ENCODE measurements around the gene KLHL5.

Gene KLHL5

DNA sequence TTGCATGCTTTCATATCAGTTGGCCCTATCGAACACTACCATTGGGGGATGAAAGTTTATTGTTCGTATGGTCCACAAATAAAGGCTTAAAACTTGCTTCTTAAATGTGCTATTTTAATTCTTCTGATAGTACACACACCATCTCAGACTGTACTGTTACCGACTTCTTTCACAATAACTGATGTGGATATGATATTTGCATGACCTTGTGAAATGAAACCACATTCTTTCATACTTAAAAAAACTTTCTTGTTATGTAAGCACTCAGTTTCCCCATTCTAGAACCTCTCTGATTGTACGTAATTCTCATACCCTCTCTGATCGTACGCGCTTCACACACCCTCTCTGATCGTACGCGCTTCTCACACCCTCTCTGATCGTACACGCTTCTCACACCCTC, 108.3 kb downstream of the KLHL5 start:
- H3K4me3 ChIP-seq (ENCODE audit: low read depth, low read length): no peak overlapping the region
- TF ChIP-seq, protein P1, sequence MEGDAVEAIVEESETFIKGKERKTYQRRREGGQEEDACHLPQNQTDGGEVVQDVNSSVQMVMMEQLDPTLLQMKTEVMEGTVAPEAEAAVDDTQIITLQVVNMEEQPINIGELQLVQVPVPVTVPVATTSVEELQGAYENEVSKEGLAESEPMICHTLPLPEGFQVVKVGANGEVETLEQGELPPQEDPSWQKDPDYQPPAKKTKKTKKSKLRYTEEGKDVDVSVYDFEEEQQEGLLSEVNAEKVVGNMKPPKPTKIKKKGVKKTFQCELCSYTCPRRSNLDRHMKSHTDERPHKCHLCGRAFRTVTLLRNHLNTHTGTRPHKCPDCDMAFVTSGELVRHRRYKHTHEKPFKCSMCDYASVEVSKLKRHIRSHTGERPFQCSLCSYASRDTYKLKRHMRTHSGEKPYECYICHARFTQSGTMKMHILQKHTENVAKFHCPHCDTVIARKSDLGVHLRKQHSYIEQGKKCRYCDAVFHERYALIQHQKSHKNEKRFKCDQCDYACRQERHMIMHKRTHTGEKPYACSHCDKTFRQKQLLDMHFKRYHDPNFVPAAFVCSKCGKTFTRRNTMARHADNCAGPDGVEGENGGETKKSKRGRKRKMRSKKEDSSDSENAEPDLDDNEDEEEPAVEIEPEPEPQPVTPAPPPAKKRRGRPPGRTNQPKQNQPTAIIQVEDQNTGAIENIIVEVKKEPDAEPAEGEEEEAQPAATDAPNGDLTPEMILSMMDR (IDR thresholded peaks at IDR 0.05; ENCODE audit: low read depth, low read length): no peak

Measured in WI38 (cell line).